GM19193 (cell line): ENCODE measurements around the gene OR6J1.

Experiments used
- POLR2A ChIP-seq: IDR thresholded peaks from 4 replicates; pipeline ENCODE4 v1.6.1; 2011; ENCODE audit not compliant: insufficient read depth, insufficient read length; ENCODE audit errors: extremely low read depth

OR6J1 gene

GRCh38 chr14:22644305-22644635 lies at the start of gene OR6J1:
TSS of gene OR6J1 (minus strand) at chr14:22644352. CDS start at chr14:22634811, 9,541 bp downstream.
- TF ChIP-seq POLR2A = no peak

- no peak for TF ChIP-seq POLR2A
Measured at GRCh38 chr14:22692194-22692593, 48.0 kb upstream of the OR6J1 start.

- no peak for TF ChIP-seq POLR2A
Measured at GRCh38 chr14:22691171-22691570, 47.0 kb upstream of the OR6J1 start.

- TF ChIP-seq POLR2A = no peak
Measured at GRCh38 chr14:22689199-22689598, 45.0 kb upstream of the OR6J1 start.

GRCh38 chr14:22685467-22685866 lies 41.3 kb upstream of the OR6J1 start:
- TF ChIP-seq POLR2A = no peak

GRCh38 chr14:22678221-22678620 lies 34.1 kb upstream of the OR6J1 start:
- TF ChIP-seq POLR2A = no peak

- no peak for TF ChIP-seq POLR2A
Measured at GRCh38 chr14:22671622-22672021, 27.5 kb upstream of the OR6J1 start.

- no peak for TF ChIP-seq POLR2A
Measured at GRCh38 chr14:22668863-22669262, 24.7 kb upstream of the OR6J1 start.

GRCh38 chr14:22668417-22668816 lies 24.3 kb upstream of the OR6J1 start:
- no peak for TF ChIP-seq POLR2A

GRCh38 chr14:22667881-22668280 lies 23.7 kb upstream of the OR6J1 start:
- no peak for TF ChIP-seq POLR2A

GRCh38 chr14:22666203-22666893 lies 22.2 kb upstream of the OR6J1 start:
- no peak for TF ChIP-seq POLR2A

GRCh38 chr14:22664261-22664660 lies 20.1 kb upstream of the OR6J1 start:
- TF ChIP-seq POLR2A = no peak

- no peak for TF ChIP-seq POLR2A
Measured at GRCh38 chr14:22660654-22661053, 16.5 kb upstream of the OR6J1 start.

- TF ChIP-seq POLR2A = no peak
Measured at GRCh38 chr14:22658946-22659345, 14.8 kb upstream of the OR6J1 start.

GRCh38 chr14:22657861-22658260 lies 13.7 kb upstream of the OR6J1 start:
- no peak for TF ChIP-seq POLR2A

GRCh38 chr14:22656945-22657731 lies 13.0 kb upstream of the OR6J1 start:
- no peak for TF ChIP-seq POLR2A
